Right cardiac atrium (tissue), 5 donors: ENCODE measurements around the gene FUT9. TPM values are rescaled to one million over a fixed set of nuclear protein-coding genes. Genes with fewer than 3 reads are reported as not detected.

Source experiments
- ATAC-seq, 2 donors: fragments of 200-7000 bp; cut with Tn5 transposase; one replicate each; pipeline versions ENCODE4 v1.8.0 to v1.9.1; 2020; ENCODE audit warnings: moderate library complexity in 2 of 2, mild to moderate bottlenecking in 1 of 2
- DNase-seq, 3 donors: peaks; one replicate each; pipeline ENCODE4 v3.0.0-alpha.2; 2020
- H3K27ac ChIP-seq: one replicate; pipeline ENCODE4 v1.5.1; 2013; ENCODE audit warnings: mild to moderate bottlenecking, low read length, control low read depth, moderate library complexity
- H3K27me3 ChIP-seq: one replicate; pipeline ENCODE4 v1.6.1; 2013; ENCODE audit not compliant: control insufficient read depth, insufficient read depth
- H3K4me1 ChIP-seq: one replicate; pipeline ENCODE4 v1.6.1; 2013; ENCODE audit warnings: low read length; ENCODE audit not compliant: control insufficient read depth, insufficient read depth
- H3K4me3 ChIP-seq: one replicate; pipeline ENCODE4 v1.5.1; 2013; ENCODE audit warnings: low read length, control low read depth
- H3K9me3 ChIP-seq: one replicate; pipeline ENCODE4 v1.6.1; 2013; ENCODE audit warnings: low read length; ENCODE audit not compliant: control insufficient read depth
- WGBS: extraction: QIAGEN DNeasy Blood & Tissue Kit; methylation state at CpG from one replicate; pipeline ENCODE4 v1.1.7; 2013; 5-methylcytosine and 5-hydroxymethylcytosine counted together
- intact Hi-C, 4 donors: fragments of 100-400 bp; cut with DNase I; formaldehyde crosslinking; loops; one replicate each; pipeline versions ENCODE4 v1.11.0 to v1.14.0; 2022 to 2023
- polyA plus RNA-seq: library from polyadenylated mRNA; stranded (reverse); fragments of 200-250 nt; gene quantifications from one replicate; pipeline ENCODE4 v1.2.3, GENCODE V29; 2013
- total RNA-seq, 4 donors: library from RNA; stranded (reverse); fragmentation: NEBNext Ultra II Directional; extraction: Animal tissue kit (Norgen Biotek cat#: 25700); gene quantifications; one replicate each; pipeline ENCODE4 v1.2.1, GENCODE V29; 2021
- donor health status: healthy with polysubstance abuse.
- donor health status: DM: no; HTN: yes; CAD: no.
- donor health status: DM: no; HTN: no; CAD: no.
- donor health status: DM: no; HTN: yes; CAD: no; lungs with severe emphysema.
- donor health status: DM: yes; HTN: yes; CAD: no.

The FUT9 gene
- total and polyA plus RNA-seq, 5 donors, result not detected

GRCh38 chr6:96138406-96138805 is 122.6 kb downstream of the FUT9 start:
- Histone ChIP-seq H3K27ac (no peak overlapping the region), H3K4me3 (no peak overlapping the region), H3K27me3 (no peaks in the 10 kb centered on the region), H3K9me3 (no peaks in the 10 kb centered on the region), H3K4me1 (no peaks in the 10 kb centered on the region)
- ATAC-seq, result no peak
- no peak for DNase-seq
- WGBS, result 81% methylated on average over 2 of the region's 2 CpGs
- intact Hi-C loops, result no loop called here

GRCh38 chr6:96142142-96142541 is 126.4 kb downstream of the FUT9 start:
- H3K4me3 ChIP-seq, result no peak overlapping the region
- ATAC-seq (no peak), DNase-seq (no peak)
- no peak overlapping the region for H3K27ac ChIP-seq
- intact Hi-C loops, result no loop called here
- H3K27me3 ChIP-seq, result no peaks in the 10 kb centered on the region
- no peaks in the 10 kb centered on the region for H3K9me3 ChIP-seq
- H3K4me1 ChIP-seq, result no peaks in the 10 kb centered on the region
- WGBS, result 53% methylated on average over 2 of the region's 2 CpGs

- intact Hi-C loops, result no loop called here
- 72% methylated on average over 2 of the region's 2 CpGs for WGBS
- Histone ChIP-seq H3K4me3 (no peak overlapping the region), H3K4me1 (no peaks in the 10 kb centered on the region), H3K9me3 (no peaks in the 10 kb centered on the region), H3K27me3 (no peaks in the 10 kb centered on the region), H3K27ac (no peak overlapping the region)
- ATAC-seq, result no peak
- DNase-seq, result no peak
These were observed 134.7 kb downstream of the FUT9 start for GRCh38 chr6:96150431-96150830.

DNA sequence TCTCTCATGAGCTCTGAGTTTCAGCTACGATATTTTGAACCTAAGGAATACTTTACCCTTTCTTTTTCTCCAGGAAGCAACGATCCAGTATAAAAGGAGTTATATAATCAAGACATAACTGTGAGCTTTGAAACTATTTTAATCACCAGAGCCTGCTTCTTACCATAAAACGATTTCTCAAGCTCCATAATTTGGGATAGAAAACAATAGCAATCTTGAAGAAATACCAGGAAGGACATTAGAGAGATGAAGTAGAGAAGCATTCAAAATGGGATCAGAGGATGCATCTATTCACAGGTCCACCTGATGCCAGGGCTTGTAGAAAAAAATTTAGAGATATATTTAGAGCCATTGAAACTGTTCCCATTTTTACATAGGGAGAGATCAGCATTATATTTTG is 135.9 kb downstream of the FUT9 start:
- 62% methylated on average over 3 of the region's 3 CpGs for WGBS
- intact Hi-C loops, result no loop called here
- DNase-seq, result no peak
- no peaks in the 10 kb centered on the region for H3K9me3 ChIP-seq
- H3K4me1 ChIP-seq, result no peaks in the 10 kb centered on the region
- H3K4me3 ChIP-seq, result no peak overlapping the region
- H3K27ac ChIP-seq, result no peak overlapping the region
- no peaks in the 10 kb centered on the region for H3K27me3 ChIP-seq
- no peak for ATAC-seq

DNA sequence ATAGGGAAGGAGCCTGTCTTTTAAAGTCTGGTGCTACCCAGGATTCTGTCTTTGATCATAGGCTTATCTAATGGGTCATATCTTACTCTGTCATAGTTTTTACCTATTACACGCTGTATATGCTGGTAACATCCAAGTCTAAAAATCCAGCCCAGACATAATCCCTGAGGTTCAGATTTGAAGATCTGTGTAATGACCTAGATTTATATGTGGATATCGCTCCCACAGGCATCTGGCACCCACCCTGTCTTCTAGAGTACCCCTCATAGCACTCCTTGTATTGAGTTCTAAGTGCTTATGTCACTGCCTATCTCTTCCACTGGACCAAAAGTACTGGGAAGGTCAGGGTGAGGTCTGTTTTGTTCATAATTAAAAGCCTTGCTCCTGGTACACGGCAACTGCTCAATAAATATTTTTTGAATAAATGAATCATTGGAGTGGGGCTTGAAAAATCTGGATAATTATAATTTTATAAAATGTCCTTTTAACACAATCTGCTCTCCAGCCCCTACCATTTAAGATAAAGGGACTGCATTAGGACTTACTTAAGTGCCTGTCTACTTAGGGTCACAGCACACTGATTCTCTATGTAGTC is 136.4 kb downstream of the FUT9 start:
- ATAC-seq, result no peak
- H3K4me3 ChIP-seq, result no peak overlapping the region

GRCh38 chr6:96153775-96154174 is 138.0 kb downstream of the FUT9 start:
- Histone ChIP-seq H3K27me3 (no peaks in the 10 kb centered on the region), H3K27ac (no peak overlapping the region), H3K4me1 (no peaks in the 10 kb centered on the region), H3K4me3 (no peak overlapping the region), H3K9me3 (no peaks in the 10 kb centered on the region)
- intact Hi-C loops, result no loop called here
- no peak for ATAC-seq
- no peak for DNase-seq

More for the DNA sequence above, 136.4 kb downstream of the FUT9 start:
- WGBS, result 79% methylated on average over 3 of the region's 3 CpGs
- H3K27me3 ChIP-seq, result no peaks in the 10 kb centered on the region
- no peak overlapping the region for H3K27ac ChIP-seq
- intact Hi-C loops, result no loop called here
- no peak for DNase-seq
- no peaks in the 10 kb centered on the region for H3K4me1 ChIP-seq
- H3K9me3 ChIP-seq, result no peaks in the 10 kb centered on the region

GRCh38 chr6:96156425-96156824 is 140.7 kb downstream of the FUT9 start:
- no peak for DNase-seq
- intact Hi-C loops, result no loop called here
- no peak overlapping the region for H3K27ac ChIP-seq
- no peak for ATAC-seq
- no peaks in the 10 kb centered on the region for H3K9me3 ChIP-seq
- no peaks in the 10 kb centered on the region for H3K27me3 ChIP-seq
- H3K4me1 ChIP-seq, result no peaks in the 10 kb centered on the region
- H3K4me3 ChIP-seq, result no peak overlapping the region
- 78% methylated on average over 4 of the region's 4 CpGs for WGBS

DNA sequence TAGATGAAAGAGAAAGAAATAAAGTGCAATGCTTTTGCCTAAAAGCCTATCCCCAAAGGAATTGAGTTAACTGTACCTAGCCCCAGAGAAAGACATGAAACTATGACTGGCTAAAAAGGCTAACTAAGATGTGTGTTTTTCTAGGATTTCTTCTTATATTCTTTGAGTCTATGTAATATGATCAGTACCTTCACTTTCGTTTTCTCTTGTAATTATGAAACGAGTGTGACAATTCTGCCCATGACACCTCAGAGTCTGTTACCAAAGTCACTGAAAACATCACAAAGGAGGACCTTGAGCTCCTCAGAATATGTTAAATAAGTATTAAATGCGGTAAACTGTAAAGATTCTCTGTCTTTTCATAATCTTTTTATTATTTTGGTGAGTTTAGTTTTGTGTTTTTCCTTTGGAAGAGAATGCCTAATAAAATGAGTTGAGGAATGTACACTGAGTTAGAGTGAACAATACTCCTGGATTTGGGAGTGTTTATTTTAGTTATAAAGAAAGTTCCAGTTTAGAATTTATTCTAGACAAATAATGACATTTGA is 141.3 kb downstream of the FUT9 start:
- intact Hi-C loops, result no loop called here
- H3K27me3 ChIP-seq, result no peaks in the 10 kb centered on the region
- ATAC-seq (no peak), DNase-seq (no peak)
- H3K4me1 ChIP-seq, result no peaks in the 10 kb centered on the region
- no peak overlapping the region for H3K27ac ChIP-seq
- no peaks in the 10 kb centered on the region for H3K9me3 ChIP-seq
- H3K4me3 ChIP-seq, result peak overlapping the region; percentile 28
- WGBS, result 50% methylated on average over 3 of the region's 3 CpGs

DNA sequence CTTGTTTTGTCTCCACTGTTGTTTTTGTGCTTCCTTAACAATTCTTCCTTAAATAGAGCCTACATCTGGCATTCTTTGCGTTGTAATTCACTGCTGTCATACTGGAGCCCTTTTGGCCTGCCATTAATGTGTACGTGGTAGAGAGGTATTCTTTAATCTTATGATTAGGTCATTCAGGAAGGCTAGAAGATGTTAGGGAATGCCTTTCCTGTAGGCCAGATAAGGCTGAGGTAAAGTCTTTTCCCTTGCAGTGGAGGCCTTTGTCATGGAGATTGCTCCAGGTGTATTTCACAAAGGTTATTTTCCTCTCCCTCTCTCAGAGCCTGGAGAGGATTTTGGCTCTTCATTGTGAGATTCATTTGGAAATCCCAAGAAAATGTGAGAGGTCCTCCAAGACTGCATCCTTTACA is 146.9 kb downstream of the FUT9 start:
- no peak for ATAC-seq
- no peak for DNase-seq
- no peak overlapping the region for H3K4me3 ChIP-seq

GRCh38 chr6:96164802-96165201 is 149.0 kb downstream of the FUT9 start:
- H3K9me3 ChIP-seq, result no peaks in the 10 kb centered on the region
- intact Hi-C loops, result no loop called here
- H3K27ac ChIP-seq, result no peak overlapping the region
- H3K4me1 ChIP-seq, result no peaks in the 10 kb centered on the region
- H3K27me3 ChIP-seq, result no peaks in the 10 kb centered on the region
- DNase-seq (no peak), ATAC-seq (no peak)
- no peak overlapping the region for H3K4me3 ChIP-seq

More for the DNA sequence above, 146.9 kb downstream of the FUT9 start:
- no peak overlapping the region for H3K27ac ChIP-seq
- 14% methylated on average over 2 of the region's 2 CpGs for WGBS
- no peaks in the 10 kb centered on the region for H3K9me3 ChIP-seq
- H3K4me1 ChIP-seq, result no peaks in the 10 kb centered on the region
- H3K27me3 ChIP-seq, result no peaks in the 10 kb centered on the region
- intact Hi-C loops, result no loop called here

DNA sequence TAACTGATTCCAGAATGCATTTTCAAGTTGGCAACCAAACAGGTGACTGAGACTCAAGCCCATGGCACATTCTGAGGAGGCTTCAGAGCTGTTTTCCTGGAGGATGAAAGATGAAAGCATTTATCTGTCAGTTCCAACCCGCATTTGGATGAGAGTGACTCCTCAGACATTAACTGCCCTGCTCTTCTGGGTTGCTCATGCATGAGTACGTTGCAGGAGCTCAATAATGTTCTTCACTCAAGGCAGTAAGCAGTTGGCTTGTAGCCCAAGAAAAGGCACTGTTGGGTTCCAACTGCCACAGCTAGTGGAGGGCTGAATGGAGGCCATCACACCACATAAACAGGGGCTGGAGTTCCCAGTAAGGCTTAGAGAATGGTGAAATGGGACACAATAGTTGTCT is 155.3 kb downstream of the FUT9 start:
- no peaks in the 10 kb centered on the region for H3K4me1 ChIP-seq
- no peaks in the 10 kb centered on the region for H3K9me3 ChIP-seq
- 60% methylated on average over 2 of the region's 2 CpGs for WGBS
- H3K27me3 ChIP-seq, result no peaks in the 10 kb centered on the region
- DNase-seq, result no peak
- no peak overlapping the region for H3K4me3 ChIP-seq
- no peak for ATAC-seq
- no peak overlapping the region for H3K27ac ChIP-seq
- intact Hi-C loops, result no loop called here

DNA sequence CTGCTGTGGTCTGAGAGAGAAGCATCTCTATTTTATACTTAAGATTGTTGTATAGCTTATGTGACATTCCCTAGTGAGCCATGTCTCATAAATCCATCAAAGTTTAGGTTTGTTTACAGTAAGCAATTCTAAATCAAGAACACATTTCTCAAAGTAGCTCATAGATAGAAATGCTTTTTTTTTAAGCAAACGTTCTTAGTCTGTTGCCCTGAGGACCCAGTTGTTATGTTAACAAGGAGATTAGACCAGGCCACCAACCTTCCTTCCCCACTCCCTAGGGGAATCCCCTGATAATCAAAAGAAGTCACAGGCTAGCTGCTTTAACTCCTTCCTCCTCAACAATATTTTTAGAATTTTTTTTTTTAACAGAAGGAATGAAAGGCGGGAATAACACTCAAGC is 169.0 kb downstream of the FUT9 start:
- Histone ChIP-seq H3K27me3 (no peaks in the 10 kb centered on the region), H3K4me3 (no peak overlapping the region), H3K9me3 (no peaks in the 10 kb centered on the region), H3K27ac (no peak overlapping the region), H3K4me1 (no peaks in the 10 kb centered on the region)
- intact Hi-C loops, result no loop called here
- 0% methylated on average over 2 of the region's 2 CpGs for WGBS
- ATAC-seq (no peak), DNase-seq (no peak)
